Ectodermal cell (in vitro differentiated cells): ENCODE measurements around the gene AUTS2.

ENCODE experiments used
- H3K27ac ChIP-seq: 2 replicates; pipeline ENCODE4 v1.7.0; 2013; ENCODE audit warnings: mild to moderate bottlenecking, low read depth, low read length; ENCODE audit not compliant: insufficient read depth, poor library complexity, severe bottlenecking
- H3K27me3 ChIP-seq: 2 replicates; pipeline ENCODE4 v1.7.0; 2013; ENCODE audit warnings: mild to moderate bottlenecking, low read length; ENCODE audit not compliant: insufficient read depth, control insufficient read depth, poor library complexity, severe bottlenecking
- H3K36me3 ChIP-seq: one replicate; pipeline ENCODE4 v1.7.0; 2013; ENCODE audit warnings: low read length; ENCODE audit not compliant: control insufficient read depth, insufficient read depth
- H3K4me1 ChIP-seq: one replicate; pipeline ENCODE4 v1.7.0; 2013; ENCODE audit warnings: low read length; ENCODE audit not compliant: control insufficient read depth, insufficient read depth
- H3K4me3 ChIP-seq: 2 replicates; pipeline ENCODE4 v1.7.0; 2013; ENCODE audit warnings: low read depth, low read length, control low read depth; ENCODE audit not compliant: insufficient read depth
- H3K9me3 ChIP-seq: 2 replicates; pipeline ENCODE4 v1.7.0; 2013; ENCODE audit warnings: mild to moderate bottlenecking, low read length, moderate library complexity; ENCODE audit not compliant: control insufficient read depth
- WGBS, 2 experiments: methylation state at CpG; one replicate each; pipeline ENCODE4 v1.1.7; 2013; ENCODE audit warnings: missing lambda C conversion rate in 2 of 2; 5-methylcytosine and 5-hydroxymethylcytosine counted together

AUTS2 gene

DNA sequence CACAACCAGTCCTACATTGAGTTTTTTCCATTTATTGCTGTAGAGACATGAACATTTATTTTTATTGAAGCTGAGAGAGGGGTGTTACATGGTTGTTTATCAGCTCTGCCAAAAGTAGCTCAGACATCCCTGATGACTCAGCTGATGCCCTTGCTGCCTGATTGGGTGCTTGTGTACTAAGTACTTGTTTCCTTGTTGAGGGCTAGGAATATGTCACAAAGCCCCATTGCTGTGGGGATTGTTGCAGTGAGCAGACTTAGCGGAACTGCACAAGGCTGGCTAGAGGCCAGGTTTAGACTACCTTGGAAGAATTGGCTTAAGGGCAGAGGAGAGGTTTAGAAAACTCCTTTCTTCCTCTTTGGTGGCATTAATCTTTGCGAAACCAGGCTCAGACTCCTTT lies 110.6 kb downstream of the AUTS2 start:
- Histone ChIP-seq H3K36me3 (no peaks in the 10 kb centered on the region), H3K27ac (no peak overlapping the region), H3K27me3 (no peaks in the 10 kb centered on the region), H3K9me3 (no peaks in the 10 kb centered on the region), H3K4me3 (no peak overlapping the region), H3K4me1 (peaks cover 22% of the 10 kb centered on the region)
- 97 to 98% methylated on average over 2 of the region's 2 CpGs for WGBS, 2 experiments

DNA sequence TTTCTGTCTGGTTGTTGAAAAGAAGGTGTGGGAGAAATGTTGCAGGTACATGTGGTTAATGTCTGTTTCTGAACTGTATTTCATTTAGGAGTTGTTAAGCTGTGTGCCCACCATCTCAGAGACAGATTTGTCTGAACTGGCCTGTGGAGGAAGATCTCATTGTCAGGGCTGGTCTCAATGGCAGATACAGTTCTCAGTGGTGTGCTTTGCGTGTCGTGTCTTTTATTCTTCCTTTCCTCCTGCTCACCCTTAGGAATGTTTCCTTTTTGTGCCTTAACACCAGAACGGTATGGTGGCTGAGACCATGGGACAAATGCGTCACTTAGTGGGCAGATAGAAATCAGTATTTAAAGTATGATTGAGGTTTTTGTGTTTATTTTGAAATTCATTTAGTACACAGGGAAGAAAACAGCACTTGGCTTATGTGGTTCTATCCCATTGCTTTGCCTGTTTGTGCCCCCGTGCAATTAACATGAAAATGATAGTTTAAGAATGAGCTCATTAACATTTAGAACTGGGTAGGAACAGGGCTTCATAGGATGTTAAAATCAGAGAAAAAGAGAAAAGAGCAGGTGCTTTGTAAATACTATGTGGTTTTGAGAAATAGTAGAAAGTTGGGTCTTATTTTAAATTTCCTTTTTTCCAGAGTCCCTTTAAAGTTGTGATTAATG lies 112.6 kb downstream of the AUTS2 start:
- 20 to 25% methylated on average over 5 of the region's 5 CpGs for WGBS, 2 experiments
- Histone ChIP-seq H3K36me3 (no peaks in the 10 kb centered on the region), H3K27me3 (no peaks in the 10 kb centered on the region), H3K27ac (no peak overlapping the region), H3K4me1 (peaks cover 22% of the 10 kb centered on the region), H3K9me3 (no peaks in the 10 kb centered on the region), H3K4me3 (no peak overlapping the region)

DNA sequence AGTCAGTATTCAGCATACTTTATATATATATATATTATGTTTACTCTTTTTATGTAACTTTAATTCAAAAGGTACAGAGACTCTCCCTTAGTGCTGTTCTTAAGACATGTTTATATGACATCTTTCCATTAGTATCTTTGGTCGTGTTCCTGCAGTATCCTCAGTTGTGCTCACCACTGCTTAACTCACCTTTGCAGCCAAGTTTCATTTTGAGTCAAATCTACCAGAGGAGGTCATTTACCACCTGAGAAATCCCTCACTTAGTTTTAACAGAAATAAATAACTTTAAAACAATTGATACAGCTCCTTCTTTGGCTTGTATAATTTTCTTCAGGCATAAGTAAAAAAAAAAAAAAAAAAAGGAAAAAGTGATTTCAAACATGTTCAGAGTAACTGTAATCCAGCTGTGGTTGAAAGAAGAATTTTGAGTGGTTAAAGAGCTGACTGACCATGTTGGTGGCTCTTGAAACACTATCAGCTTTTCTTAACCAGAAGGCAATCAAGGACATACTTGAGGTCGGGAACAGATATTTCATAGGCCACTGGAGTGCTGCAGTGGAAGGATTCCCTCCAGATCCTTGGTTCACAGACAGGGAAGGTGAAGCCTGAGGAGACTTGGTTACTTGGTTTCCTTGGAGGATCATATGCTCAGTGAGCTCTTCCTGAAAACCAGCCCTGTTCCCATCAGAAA lies 116.8 kb downstream of the AUTS2 start:
- Histone ChIP-seq H3K36me3 (no peaks in the 10 kb centered on the region), H3K27me3 (no peaks in the 10 kb centered on the region), H3K9me3 (no peaks in the 10 kb centered on the region), H3K4me1 (peaks cover 4% of the 10 kb centered on the region), H3K27ac (no peak overlapping the region), H3K4me3 (no peak overlapping the region)
- WGBS, 2 experiments, result 86 to 96% methylated on average over 2 of the region's 2 CpGs

DNA sequence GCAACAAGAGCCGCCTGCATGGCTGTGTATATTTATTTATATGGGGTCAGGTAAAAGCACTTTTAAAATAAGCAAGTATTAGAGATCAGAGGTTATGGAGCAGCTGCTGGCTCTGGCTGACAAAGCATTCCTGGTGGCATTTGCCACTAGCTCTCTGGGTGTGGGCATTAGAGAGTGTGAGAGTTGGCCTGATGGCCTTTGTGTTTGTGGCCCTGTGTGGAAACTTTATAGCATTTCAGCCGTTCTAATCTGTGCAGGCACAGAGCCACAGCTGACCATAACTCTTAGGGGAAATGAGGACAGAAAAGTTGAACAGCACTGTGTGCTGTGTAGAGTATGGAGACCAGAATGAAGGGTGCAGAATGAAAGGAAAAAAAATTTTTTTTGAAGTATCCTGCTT lies 118.9 kb downstream of the AUTS2 start:
- Histone ChIP-seq H3K9me3 (no peaks in the 10 kb centered on the region), H3K4me3 (no peak overlapping the region), H3K27ac (no peak overlapping the region), H3K36me3 (no peaks in the 10 kb centered on the region), H3K27me3 (no peaks in the 10 kb centered on the region), H3K4me1 (no peaks in the 10 kb centered on the region)
- 85 to 87% methylated on average over 2 of the region's 2 CpGs for WGBS, 2 experiments

DNA sequence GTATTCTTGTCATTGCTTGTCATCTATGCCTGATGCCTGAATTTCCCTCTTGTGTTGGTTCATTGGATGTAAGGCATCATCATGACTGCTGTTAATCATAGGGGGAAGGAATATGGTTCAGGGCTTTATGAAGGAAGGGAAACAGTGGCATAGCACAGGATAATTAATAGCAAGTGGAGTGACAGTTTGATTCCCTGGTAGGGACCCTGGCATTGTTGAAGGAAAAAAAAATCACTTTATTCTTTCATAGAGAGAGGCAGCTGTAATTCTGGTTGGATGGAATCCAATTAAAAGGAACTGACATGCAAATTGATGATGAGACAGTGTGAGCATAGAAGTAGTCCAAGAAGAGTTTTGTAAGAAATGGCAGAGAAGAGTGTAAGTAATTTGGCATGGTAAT lies 121.4 kb downstream of the AUTS2 start:
- Histone ChIP-seq H3K4me3 (no peak overlapping the region), H3K27ac (no peak overlapping the region), H3K4me1 (peaks cover 3% of the 10 kb centered on the region), H3K36me3 (no peaks in the 10 kb centered on the region), H3K9me3 (no peaks in the 10 kb centered on the region), H3K27me3 (no peaks in the 10 kb centered on the region)

DNA sequence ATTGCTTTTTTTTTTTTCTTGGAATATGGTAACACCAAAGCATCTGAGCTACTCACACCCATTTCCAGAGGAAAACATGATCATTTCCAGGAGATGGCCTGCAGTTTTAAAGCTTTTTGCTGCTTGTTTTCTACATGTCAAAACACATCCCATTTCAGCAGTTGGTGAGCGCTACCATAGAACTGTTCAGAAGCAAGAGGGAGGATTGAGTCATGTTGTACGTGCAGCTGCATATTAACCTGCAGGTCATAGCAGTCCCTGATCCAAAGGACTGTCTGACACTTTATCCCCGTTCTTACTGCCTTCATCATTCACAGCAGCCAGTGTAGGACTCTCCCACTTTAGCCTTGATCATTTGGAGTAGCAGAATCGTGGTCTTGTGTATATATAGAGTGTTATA lies 124.6 kb downstream of the AUTS2 start:
- Histone ChIP-seq H3K4me3 (no peak overlapping the region), H3K36me3 (no peaks in the 10 kb centered on the region), H3K4me1 (peaks cover 3% of the 10 kb centered on the region), H3K9me3 (no peaks in the 10 kb centered on the region), H3K27me3 (no peaks in the 10 kb centered on the region), H3K27ac (no peak overlapping the region)
- 93 to 97% methylated on average over 4 of the region's 4 CpGs for WGBS, 2 experiments

DNA sequence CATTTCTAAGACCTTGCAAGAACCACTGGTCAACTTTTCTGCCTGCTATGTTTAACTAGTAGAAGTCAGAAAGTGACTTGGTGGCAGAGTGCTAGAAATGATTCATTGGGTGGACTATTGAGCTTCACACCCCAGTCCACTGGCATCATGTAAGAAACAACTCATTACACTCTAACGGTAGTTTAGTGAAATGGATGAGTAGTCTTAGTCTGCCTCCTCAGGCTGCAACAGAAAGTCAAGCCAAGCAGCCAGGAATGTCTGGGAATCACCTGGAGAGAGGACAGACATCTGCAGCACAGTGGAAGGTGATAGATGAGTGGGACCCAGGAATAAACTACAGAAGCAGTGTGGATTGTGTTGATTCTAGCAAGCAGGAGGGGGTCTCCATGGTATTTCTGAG lies 125.4 kb downstream of the AUTS2 start:
- H3K36me3 ChIP-seq, result no peaks in the 10 kb centered on the region
- no peak overlapping the region for H3K27ac ChIP-seq
- peaks cover 3% of the 10 kb centered on the region for H3K4me1 ChIP-seq
- no peaks in the 10 kb centered on the region for H3K27me3 ChIP-seq
- 67 to 70% methylated on average over 1 of the region's 1 CpG for WGBS, 2 experiments
- H3K9me3 ChIP-seq, result no peaks in the 10 kb centered on the region
- no peak overlapping the region for H3K4me3 ChIP-seq

DNA sequence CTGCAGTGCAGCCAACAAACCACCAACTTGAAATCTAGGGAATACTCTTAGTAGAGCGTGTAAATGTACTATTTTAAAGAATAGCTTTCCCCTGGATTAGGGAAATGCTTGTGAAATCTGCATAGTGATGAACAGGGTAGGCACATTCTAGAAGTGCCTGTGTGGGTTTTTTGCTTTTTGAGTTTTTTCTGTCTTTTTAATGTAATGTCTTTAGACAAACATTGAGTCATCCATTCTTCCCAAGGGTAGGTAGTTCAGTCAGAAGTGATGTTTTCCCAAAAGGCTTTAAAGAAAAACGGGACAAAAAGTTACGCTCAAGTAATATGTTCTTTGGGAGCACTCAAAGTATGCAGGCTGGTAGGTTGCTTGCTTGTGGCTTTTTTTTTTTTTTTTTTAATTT lies 130.0 kb downstream of the AUTS2 start:
- peaks cover 8% of the 10 kb centered on the region for H3K4me1 ChIP-seq
- H3K9me3 ChIP-seq, result no peaks in the 10 kb centered on the region
- no peaks in the 10 kb centered on the region for H3K36me3 ChIP-seq
- H3K27me3 ChIP-seq, result no peaks in the 10 kb centered on the region
- no peak overlapping the region for H3K27ac ChIP-seq
- WGBS, 2 experiments, result 86 to 88% methylated on average over 3 of the region's 3 CpGs
- H3K4me3 ChIP-seq, result no peak overlapping the region

DNA sequence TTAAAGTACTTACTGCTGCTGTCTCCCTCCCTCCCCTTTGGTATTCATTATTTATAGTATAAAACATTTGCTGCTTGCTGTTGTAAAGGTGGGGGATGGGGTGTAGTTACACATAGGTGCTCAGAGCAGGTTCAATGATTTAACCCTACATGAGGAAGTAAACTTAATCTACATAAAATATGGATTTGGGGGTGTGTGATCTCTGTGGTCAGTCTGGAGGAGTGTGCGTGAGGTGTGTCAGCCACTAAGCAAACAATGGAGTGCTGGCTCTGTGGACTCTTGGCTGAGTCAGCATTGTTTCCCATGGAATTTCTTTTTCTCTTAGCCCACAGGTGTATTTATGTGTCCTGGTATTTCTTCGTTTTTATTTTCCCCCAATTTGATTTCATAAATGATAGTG lies 133.9 kb downstream of the AUTS2 start:
- Histone ChIP-seq H3K4me3 (no peak overlapping the region), H3K27ac (no peak overlapping the region), H3K9me3 (no peaks in the 10 kb centered on the region), H3K4me1 (peaks cover 14% of the 10 kb centered on the region), H3K27me3 (no peaks in the 10 kb centered on the region), H3K36me3 (no peaks in the 10 kb centered on the region)
- WGBS, 2 experiments, result 62 to 80% methylated on average over 1 to 2 of the region's 2 CpGs

DNA sequence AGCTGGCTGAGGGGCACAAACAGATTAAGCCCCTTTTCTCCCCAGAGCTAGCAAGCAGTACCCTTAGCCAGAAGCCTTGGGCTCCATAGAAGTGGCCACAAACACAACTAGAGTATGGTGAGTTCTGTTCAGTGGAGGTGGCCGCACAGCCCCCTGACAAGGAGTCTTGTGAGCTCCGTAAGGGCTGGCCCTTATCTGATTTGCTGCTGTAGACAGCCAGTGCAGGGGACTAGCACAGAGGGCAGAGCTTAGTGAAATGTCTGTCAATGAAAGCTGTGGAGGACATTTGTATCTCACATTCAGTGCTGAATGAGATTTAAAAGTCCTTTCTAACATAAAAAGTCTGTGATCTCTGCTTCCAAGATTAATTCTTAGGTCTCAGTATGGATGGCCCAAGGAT lies 137.3 kb downstream of the AUTS2 start:
- H3K9me3 ChIP-seq, result no peaks in the 10 kb centered on the region
- 75 to 81% methylated on average over 2 of the region's 2 CpGs for WGBS, 2 experiments
- no peak overlapping the region for H3K27ac ChIP-seq
- no peaks in the 10 kb centered on the region for H3K36me3 ChIP-seq
- H3K4me1 ChIP-seq, result peaks cover 45% of the 10 kb centered on the region
- no peak overlapping the region for H3K4me3 ChIP-seq
- H3K27me3 ChIP-seq, result no peaks in the 10 kb centered on the region
